T-helper 17 cell (primary cell): ENCODE data around the gene KLHL34. TPM values are rescaled to one million over a fixed set of nuclear protein-coding genes. Genes with fewer than 3 reads are reported as not detected.

Experiments
- ATAC-seq: fragments of 150-1000 bp; cut with Tn5 transposase; 2 replicates; pipeline ENCODE4 v1.10.0; 2021; ENCODE audit warnings: mild to moderate bottlenecking, moderate library complexity
- DNase-seq, 3 donors: peaks; one replicate each; pipeline versions ENCODE4 v3.0.0 to v3.0.0-alpha.2; 2020 to 2021
- H3K9me3 ChIP-seq: one replicate; pipeline ENCODE4 v1.7.0; 2013; ENCODE audit warnings: low read length, mild to moderate bottlenecking; ENCODE audit not compliant: control insufficient read depth, poor library complexity, severe bottlenecking
- H3K27ac Mint-ChIP-seq: one replicate; pipeline ENCODE4 v1.8.0; 2022; ENCODE audit warnings: mild to moderate bottlenecking, moderate library complexity, mixed read lengths
- H3K27me3 Mint-ChIP-seq: one replicate; pipeline ENCODE4 v1.8.0; 2022; ENCODE audit warnings: mixed read lengths
- H3K36me3 Mint-ChIP-seq: one replicate; pipeline ENCODE4 v1.8.0; 2022; ENCODE audit warnings: low read depth, mixed read lengths
- H3K4me1 Mint-ChIP-seq: one replicate; pipeline ENCODE4 v1.8.0; 2022; ENCODE audit warnings: mild to moderate bottlenecking, mixed read lengths
- H3K4me3 Mint-ChIP-seq: one replicate; pipeline ENCODE4 v1.8.0; 2022; ENCODE audit warnings: mild to moderate bottlenecking, moderate library complexity, mixed read lengths
- total RNA-seq, 4 donors: library from RNA in 2 of 4; stranded (reverse) in 2 of 4; gene quantifications; one replicate each; pipeline ENCODE4 v1.2.3 and lab custom pipeline; 2022 to 2026

The KLHL34 gene
- total RNA-seq, 2 donors from 2014 or later, result 0.50 to 0.73 TPM

DNA sequence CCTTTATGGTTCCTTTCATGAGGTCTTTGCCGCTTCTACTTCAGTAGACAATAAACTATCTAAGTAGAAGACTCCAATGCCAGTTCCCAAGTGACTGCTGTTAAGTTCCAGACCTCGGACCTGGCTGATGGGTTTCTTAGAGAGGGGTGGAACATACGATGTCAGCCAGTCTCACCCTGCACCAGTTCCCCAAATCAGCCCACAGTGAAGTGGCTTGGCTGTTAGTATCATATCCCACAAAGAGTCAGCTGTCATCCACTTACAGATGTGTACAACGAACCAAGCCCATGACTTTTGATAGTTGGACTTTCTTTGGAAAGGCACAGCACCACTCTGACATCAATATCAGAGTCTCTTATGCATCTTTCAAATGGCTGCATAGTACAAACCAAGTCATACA is 8.1 kb upstream of the KLHL34 start:
- Mint-ChIP-seq H3K4me1 (no peaks in the 10 kb centered on the region), H3K27me3 (peaks cover 16% of the 10 kb centered on the region), H3K27ac (no peak overlapping the region), H3K4me3 (no peak overlapping the region), H3K36me3 (peaks cover 3% of the 10 kb centered on the region)
- ATAC-seq, result no peak
- no peaks in the 10 kb centered on the region for H3K9me3 ChIP-seq
- no peak for DNase-seq

DNA sequence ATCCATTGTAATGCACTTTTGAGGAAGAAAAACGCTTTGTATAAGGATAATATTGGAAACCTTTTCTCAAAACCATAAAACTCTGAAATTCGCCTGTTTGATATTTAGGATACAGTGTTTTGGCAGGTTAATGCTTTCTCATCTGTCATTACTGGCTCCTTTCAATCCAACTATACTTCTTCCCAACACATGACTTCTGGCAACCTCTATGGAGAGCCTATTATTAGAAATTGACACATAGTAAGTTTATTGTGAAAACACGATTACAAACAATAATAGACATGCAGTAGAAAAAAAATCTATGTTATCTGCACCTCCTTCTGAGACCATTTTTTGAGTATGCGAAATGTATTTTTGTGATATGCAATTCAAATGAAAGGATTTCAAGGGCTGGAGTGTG is 4.6 kb upstream of the KLHL34 start:
- ATAC-seq (no peak), DNase-seq (no peak)
- H3K27ac Mint-ChIP-seq, result no peak overlapping the region

DNA sequence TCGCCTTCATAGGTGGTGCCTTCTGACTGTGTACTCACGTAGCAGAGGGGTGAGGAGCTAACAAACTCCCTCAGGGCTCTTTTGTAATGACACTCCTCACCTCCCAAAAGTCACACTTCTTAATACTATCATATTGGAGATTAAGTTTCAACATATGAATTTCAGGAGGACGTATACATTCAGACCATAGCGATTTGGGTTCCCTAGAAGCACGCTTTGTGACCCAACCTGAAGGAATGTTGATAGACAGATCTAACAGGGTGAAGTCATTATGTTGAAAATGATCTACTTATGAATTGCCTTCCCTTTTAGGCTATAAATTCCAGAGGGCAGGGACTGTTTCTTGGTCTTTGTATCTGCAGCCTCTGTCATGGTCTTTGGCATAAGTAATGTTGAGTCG is 3.2 kb upstream of the KLHL34 start:
- Mint-ChIP-seq H3K27me3 (peaks cover 16% of the 10 kb centered on the region), H3K27ac (no peak overlapping the region), H3K4me1 (peaks cover 2% of the 10 kb centered on the region), H3K36me3 (peaks cover 3% of the 10 kb centered on the region), H3K4me3 (no peak overlapping the region)
- no peaks in the 10 kb centered on the region for H3K9me3 ChIP-seq
- DNase-seq, result no peak
- ATAC-seq, result no peak

More for the DNA sequence above, 4.6 kb upstream of the KLHL34 start:
- no peaks in the 10 kb centered on the region for H3K9me3 ChIP-seq
- H3K4me3 Mint-ChIP-seq, result no peak overlapping the region
- H3K36me3 Mint-ChIP-seq, result peaks cover 3% of the 10 kb centered on the region
- no peaks in the 10 kb centered on the region for H3K4me1 Mint-ChIP-seq
- H3K27me3 Mint-ChIP-seq, result peaks cover 16% of the 10 kb centered on the region

DNA sequence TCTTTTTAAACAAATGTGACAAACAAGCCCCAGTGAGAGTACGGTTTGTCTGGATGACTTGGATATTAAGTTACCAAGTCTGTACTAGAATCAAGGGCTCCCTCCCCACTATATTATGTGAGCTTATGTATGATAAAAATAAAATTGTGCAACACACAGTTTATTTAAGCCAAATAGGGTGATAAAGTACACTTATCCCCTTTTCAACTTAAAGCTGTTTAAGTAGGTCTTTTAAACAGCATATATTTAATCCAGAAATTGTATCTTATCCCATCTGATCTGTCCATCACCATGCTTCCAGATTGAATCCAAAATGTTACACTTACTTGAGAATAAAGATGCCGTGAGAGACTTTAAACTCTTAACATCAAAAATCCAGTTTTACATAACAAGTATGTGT is 2.0 kb upstream of the KLHL34 start:
- Mint-ChIP-seq H3K27ac (no peak overlapping the region), H3K36me3 (peaks cover 3% of the 10 kb centered on the region), H3K4me1 (peaks cover 2% of the 10 kb centered on the region), H3K4me3 (no peak overlapping the region), H3K27me3 (peaks cover 16% of the 10 kb centered on the region)
- no peak for DNase-seq
- ATAC-seq, result no peak
- H3K9me3 ChIP-seq, result no peaks in the 10 kb centered on the region

DNA sequence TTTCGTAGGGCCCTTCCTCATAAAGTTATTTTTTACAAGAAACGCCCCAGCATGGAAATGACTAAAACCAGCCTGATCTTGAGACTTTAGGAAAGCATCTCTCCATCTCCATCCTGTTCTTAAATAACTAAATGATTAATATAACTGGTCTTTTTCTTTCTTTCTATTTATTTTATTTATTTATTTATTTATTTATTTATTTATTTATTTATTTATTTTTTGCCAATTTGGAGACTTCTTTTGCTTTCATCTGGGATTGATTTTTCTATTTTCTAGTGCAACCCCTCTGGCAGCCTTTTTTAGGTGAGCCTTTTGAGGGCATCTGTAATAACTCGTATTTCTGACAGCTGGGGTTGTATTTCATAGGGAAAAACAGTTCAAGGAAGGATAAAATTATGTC is 1.2 kb upstream of the KLHL34 start:
- Mint-ChIP-seq H3K27me3 (peaks cover 16% of the 10 kb centered on the region), H3K4me3 (peak overlapping the region; percentile 74), H3K4me1 (peaks cover 2% of the 10 kb centered on the region), H3K27ac (no peak overlapping the region), H3K36me3 (peaks cover 3% of the 10 kb centered on the region)
- ATAC-seq, result no peak
- DNase-seq, result no peak
- H3K9me3 ChIP-seq, result no peaks in the 10 kb centered on the region

DNA sequence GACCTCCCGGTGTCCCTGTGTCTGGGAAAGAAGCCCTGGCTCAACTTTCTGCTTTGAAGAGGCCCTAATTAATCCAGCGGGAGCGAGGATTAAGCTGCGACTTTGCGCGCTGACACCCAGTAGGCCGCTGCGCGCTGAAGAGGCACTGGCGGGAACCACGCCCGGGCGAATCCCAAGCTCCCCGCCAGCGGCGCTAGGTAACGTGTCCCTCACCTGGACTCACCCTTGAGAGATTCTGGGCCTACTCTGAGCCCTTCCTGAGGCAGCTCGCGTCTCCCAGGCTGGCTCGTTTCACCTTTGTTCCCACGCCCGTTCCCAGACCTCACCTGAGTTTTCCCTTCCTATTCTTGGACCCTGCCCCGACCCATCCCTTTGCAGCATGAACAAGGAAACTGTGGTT is 616 bp upstream of the KLHL34 start:
- H3K4me1 Mint-ChIP-seq, result peaks cover 2% of the 10 kb centered on the region
- no peaks in the 10 kb centered on the region for H3K9me3 ChIP-seq
- no peak for DNase-seq
- no peak for ATAC-seq
- H3K27me3 Mint-ChIP-seq, result peaks cover 14% of the 10 kb centered on the region
- no peak overlapping the region for H3K27ac Mint-ChIP-seq
- peak overlapping the region; percentile 74 for H3K4me3 Mint-ChIP-seq
- H3K36me3 Mint-ChIP-seq, result peaks cover 3% of the 10 kb centered on the region

DNA sequence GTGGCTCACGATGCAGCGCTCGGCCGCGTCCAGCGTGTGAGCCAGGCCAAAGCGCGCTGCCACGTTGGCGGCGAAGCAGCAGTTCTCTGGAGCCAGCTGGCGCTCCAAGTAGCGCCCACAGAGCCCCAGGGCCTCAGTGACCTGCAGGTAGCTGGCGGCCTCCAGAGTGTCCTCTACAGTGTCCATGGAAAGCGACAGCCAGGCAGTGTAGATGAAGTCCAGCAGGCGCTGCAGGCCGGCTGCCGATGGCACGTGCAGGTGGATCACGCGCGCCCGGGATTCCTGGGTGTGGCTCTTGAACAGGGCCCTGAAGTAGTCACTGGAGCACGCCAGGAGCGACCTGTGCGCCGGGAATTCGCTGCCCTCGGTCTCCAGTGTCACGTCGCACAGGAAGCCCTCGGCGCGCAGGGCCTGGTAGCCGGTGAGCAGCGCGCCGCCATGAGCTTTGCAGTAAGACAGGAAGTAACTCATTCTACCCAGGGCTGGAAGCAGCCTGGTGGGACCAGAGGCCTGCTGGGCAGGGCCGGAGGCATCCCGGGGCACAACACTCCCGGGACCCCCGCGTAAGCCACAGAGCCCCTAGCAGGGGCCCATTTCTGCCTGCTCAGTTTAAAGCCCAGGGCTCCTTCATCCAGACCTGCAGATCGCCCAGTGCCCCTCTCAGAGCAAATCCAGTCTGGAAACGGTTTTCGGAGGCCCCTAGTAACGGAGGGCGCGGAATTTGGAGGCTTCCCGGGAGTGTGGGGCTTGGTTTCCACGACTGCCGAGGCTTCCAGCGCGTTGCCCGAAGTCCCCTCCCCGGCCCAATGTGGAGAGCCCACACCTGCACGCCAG is 595 bp downstream of the KLHL34 start:
- Mint-ChIP-seq H3K36me3 (peaks cover 3% of the 10 kb centered on the region), H3K27me3 (peaks cover 9% of the 10 kb centered on the region), H3K4me1 (peaks cover 2% of the 10 kb centered on the region), H3K4me3 (peak overlapping the region; percentile 66), H3K27ac (no peak overlapping the region)
- ATAC-seq (peak; percentile 48), DNase-seq (no peak)
- H3K9me3 ChIP-seq, result no peaks in the 10 kb centered on the region

DNA sequence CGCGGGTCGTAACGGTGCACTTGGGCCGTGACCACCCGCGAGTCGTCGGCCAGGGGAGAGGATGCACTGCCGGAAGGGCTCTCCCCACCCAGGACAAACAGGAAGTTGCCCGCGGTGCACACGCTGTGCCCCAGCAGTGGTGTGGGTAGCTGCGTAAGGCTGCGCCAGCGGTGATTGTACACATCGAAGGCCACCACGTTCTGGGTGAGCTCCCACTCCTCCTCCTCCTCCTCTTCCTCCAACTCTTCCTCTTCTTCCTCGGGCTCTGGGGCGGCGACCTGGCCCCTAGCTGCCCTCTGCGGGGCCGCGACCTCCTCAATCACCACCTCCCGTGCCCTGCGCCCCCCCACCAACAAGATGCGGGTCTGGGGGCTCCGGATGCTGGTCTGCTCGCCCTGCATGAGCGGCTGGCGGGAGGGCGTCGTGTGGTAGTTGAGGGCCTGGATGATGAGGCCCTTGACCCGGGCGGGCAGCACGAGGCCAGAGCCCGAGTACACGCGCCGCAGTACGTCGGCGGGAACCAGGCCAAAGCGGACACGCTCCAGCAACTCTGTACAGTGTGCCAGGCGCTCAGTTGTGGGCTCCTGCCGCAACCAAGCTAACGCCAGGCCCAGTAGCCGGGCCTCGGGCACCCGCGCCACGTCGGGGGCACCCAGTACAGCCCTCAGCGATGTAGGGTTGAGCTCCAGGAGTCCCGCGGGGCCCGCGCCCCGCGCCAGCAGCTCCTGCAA is 1.4 kb downstream of the KLHL34 start:
- no peaks in the 10 kb centered on the region for H3K9me3 ChIP-seq
- H3K4me3 Mint-ChIP-seq, result no peak overlapping the region
- no peaks in the 10 kb centered on the region for H3K36me3 Mint-ChIP-seq
- DNase-seq, result no peak
- ATAC-seq, result no peak
- no peak overlapping the region for H3K27ac Mint-ChIP-seq
- H3K4me1 Mint-ChIP-seq, result peaks cover 2% of the 10 kb centered on the region
- peaks cover 1% of the 10 kb centered on the region for H3K27me3 Mint-ChIP-seq

DNA sequence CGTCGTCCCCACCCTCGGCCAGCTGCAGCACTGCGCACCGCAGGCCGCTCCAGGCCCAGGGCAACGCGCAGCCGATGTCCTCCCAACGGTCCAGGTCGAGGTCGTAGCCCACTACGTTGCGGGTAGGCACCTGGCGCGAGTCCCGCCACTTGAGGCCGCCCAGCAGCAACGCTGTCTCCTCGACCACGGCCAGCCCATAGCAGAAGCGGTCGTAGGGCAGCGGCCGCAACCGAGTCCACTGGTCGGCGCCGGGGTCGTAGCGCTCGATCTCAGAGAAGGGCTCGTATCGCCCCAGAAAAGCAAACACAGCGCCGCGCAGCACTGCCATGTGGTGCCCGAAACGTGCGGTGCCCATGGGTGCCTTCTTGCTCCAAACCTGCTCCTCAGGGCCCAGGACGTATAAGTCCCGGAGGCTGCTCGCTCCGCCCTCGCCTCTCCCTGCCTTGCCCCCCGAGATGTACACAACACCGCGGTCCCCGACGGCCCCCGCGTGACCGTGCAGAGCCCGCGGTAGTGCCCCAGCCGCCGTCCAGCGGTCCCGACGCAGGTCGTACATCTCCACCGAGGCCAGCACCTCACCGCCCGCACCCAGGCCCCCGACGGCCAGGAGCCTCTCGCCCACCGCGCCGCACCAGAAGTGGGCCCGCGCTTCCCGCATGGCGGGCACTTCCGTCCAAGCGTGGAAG is 2.1 kb downstream of the KLHL34 start:
- H3K4me1 Mint-ChIP-seq, result peaks cover 2% of the 10 kb centered on the region
- H3K36me3 Mint-ChIP-seq, result no peaks in the 10 kb centered on the region
- ATAC-seq (no peak), DNase-seq (no peak)
- no peaks in the 10 kb centered on the region for H3K9me3 ChIP-seq
- no peaks in the 10 kb centered on the region for H3K27me3 Mint-ChIP-seq
- no peak overlapping the region for H3K4me3 Mint-ChIP-seq
- no peak overlapping the region for H3K27ac Mint-ChIP-seq

DNA sequence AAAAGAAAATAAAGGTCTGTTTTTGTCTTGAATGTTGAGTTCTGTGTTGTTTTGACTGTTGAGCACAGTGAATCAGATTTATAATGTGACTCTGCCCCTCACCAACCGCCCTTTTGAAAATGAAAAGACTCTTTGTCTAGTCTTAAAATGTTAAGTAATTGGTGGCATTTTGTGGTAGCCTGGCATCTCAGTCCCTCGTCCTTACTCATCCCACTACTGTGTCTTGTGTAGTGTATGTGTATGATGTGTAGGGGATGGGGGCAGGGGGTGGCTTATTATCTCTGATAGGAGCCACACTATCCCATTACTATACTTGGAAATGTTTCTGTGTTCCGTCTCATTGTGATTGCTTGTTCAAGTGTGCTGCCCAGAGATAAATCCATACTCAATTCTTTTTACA is 12.2 kb downstream of the KLHL34 start:
- Mint-ChIP-seq H3K27ac (no peak overlapping the region), H3K4me1 (no peaks in the 10 kb centered on the region), H3K4me3 (no peak overlapping the region), H3K36me3 (no peaks in the 10 kb centered on the region), H3K27me3 (no peaks in the 10 kb centered on the region)
- DNase-seq, result no peak
- no peak for ATAC-seq
- H3K9me3 ChIP-seq, result no peaks in the 10 kb centered on the region

DNA sequence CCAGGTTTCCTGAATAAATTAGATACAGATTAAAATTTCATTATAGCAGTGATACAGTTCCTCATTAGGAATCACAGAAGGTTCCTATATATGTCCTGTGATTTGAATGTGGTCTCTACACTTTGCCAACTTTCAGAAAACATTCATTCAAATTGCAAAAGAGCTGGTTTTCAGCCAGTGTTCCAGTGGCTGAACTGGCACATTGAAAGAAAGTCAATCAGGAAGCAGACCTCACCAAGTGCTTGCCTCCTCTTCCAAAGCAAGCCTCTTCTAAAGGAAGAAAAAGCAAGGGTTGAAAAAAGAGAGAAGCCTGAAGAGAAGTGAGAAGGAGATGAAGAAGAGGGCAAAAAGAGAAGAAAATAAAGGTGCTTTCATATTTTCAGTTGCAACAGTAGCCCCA is 12.7 kb downstream of the KLHL34 start:
- Mint-ChIP-seq H3K27me3 (no peaks in the 10 kb centered on the region), H3K36me3 (no peaks in the 10 kb centered on the region), H3K4me1 (no peaks in the 10 kb centered on the region), H3K4me3 (no peak overlapping the region), H3K27ac (no peak overlapping the region)
- no peaks in the 10 kb centered on the region for H3K9me3 ChIP-seq
- DNase-seq, result no peak
- no peak for ATAC-seq

DNA sequence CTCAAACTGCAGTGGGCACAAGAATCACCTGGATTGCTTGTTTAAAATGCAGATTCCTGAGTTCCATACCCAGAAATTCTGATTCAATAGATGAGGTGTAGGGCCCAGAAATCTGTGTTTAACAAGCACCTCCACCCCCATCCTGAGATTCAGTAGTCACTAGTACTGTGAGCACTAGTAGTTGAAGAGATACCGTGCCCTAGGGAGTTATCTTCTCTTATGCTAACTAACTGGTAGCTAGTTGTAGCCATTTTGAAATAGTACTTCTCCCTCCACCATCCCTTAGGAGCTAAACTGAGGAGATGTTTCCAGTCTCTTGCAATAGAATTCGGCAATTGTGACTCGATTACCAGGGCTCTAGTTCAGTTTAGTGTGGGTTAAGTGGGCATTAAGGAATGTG is 18.4 kb downstream of the KLHL34 start:
- H3K4me1 Mint-ChIP-seq, result no peaks in the 10 kb centered on the region
- H3K27ac Mint-ChIP-seq, result no peak overlapping the region
- ATAC-seq (no peak), DNase-seq (no peak)
- no peaks in the 10 kb centered on the region for H3K9me3 ChIP-seq
- H3K27me3 Mint-ChIP-seq, result no peaks in the 10 kb centered on the region
- H3K4me3 Mint-ChIP-seq, result no peak overlapping the region
- no peaks in the 10 kb centered on the region for H3K36me3 Mint-ChIP-seq

DNA sequence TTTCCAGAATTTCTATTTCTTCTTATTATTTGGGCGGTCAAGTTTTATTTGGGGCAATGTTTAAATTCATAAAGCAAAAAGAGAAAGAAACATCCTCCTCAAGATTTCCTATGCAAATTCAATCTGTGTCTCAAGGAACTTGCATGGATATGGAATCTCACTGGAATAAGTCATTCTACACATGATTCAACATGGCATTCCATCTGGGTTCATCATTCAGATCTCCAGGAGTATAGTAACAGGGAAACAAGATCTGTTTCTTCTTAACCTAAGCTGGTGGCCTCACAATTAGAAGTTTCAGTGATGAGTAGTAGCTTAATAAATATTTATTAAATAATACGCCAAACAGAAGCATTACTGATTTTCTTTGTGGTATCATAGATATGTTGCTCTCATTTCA is 19.8 kb downstream of the KLHL34 start:
- Mint-ChIP-seq H3K27ac (no peak overlapping the region), H3K36me3 (no peaks in the 10 kb centered on the region), H3K4me3 (no peak overlapping the region), H3K4me1 (no peaks in the 10 kb centered on the region), H3K27me3 (no peaks in the 10 kb centered on the region)
- no peaks in the 10 kb centered on the region for H3K9me3 ChIP-seq
- ATAC-seq (no peak), DNase-seq (no peak)
